Uterus (tissue), 4 donors: ENCODE results near the gene ANXA8. TPM values are rescaled to one million over a fixed set of nuclear protein-coding genes. Genes with fewer than 3 reads are reported as not detected.
"Not testable (repeated sequence)": the region's sequence is repeated elsewhere in the genome, so short reads cannot be mapped to it uniquely, and the experiment has no call there.

Source experiments
- DNase-seq, 2 donors: peaks; one replicate each; pipeline ENCODE4 v3.0.0-alpha.2; 2019 to 2020
- H3K27ac ChIP-seq, 2 donors: fragments of 200-600 bp; sonication (generic); 1 replicate in 1 of 2; 2 replicates in 1 of 2; pipeline ENCODE4 v1.5.1; 2016 to 2018
- H3K27me3 ChIP-seq, 2 donors: fragments of 200-600 bp; sonication (generic); one replicate each; pipeline ENCODE4 v1.5.1; 2018 to 2019; ENCODE audit warnings: control low read depth in 1 of 2
- H3K36me3 ChIP-seq, 2 donors: fragments of 200-600 bp; sonication (generic); one replicate each; pipeline ENCODE4 v1.5.1; 2019; ENCODE audit warnings: control low read depth in 1 of 2
- H3K4me1 ChIP-seq, 2 donors: fragments of 200-600 bp; sonication (generic); one replicate each; pipeline ENCODE4 v1.5.1; 2018 to 2019; ENCODE audit warnings: control low read depth in 1 of 2
- H3K4me3 ChIP-seq, 2 donors: fragments of 200-600 bp; sonication (generic); 1 replicate in 1 of 2; 2 replicates in 1 of 2; pipeline ENCODE4 v1.5.1; 2018 to 2019; ENCODE audit warnings: mild to moderate bottlenecking in 1 of 2
- H3K9me3 ChIP-seq, 2 donors: fragments of 200-600 bp; sonication (generic); one replicate each; pipeline ENCODE4 v1.5.1; 2019; ENCODE audit warnings: control low read depth in 1 of 2
- intact Hi-C: fragments of 100-400 bp; cut with DNase I; formaldehyde crosslinking; loops from one replicate; pipeline ENCODE4 v1.15.1; 2023; ENCODE audit warnings: low total_unique reads
- total RNA-seq, 4 donors: library from RNA; depleted of rRNA in 3 of 4; stranded (reverse); fragments of >200 nt in 3 of 4; gene quantifications; one replicate each; pipeline versions ENCODE4 v1.1.0 to v1.2.4, GENCODE V29; 2014 to 2023
- donor health status: DM: yes; HTN: yes; CAD: no.

The ANXA8 gene
- total RNA-seq, 4 donors from 2014 or later: 0.67 TPM; not detected in 3

DNA sequence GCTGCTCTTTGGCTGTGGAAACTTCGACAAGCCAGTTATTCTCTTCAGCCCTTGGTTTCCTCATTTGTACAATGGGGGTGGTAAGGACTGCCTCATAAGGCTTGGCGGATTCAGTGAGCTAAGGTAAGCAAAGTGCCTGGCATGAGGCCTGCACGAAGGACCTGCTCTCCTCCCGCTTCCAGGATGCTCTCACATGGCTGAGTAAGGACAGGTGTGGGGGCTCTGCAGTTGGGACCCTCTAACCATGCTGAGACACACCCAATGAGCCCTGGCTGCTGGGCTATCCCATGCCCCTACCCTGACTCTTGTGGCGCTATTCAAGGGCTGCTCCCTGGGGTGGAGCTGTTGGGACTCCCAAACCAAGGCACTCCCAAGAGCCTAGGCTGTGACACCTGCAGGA is 8.8 kb downstream of the ANXA8 start:
- H3K4me1 ChIP-seq, H3K4me3 ChIP-seq, H3K36me3 ChIP-seq, H3K27me3 ChIP-seq, H3K27ac ChIP-seq, DNase-seq, intact Hi-C loops, H3K9me3 ChIP-seq: not testable (repeated sequence)

DNA sequence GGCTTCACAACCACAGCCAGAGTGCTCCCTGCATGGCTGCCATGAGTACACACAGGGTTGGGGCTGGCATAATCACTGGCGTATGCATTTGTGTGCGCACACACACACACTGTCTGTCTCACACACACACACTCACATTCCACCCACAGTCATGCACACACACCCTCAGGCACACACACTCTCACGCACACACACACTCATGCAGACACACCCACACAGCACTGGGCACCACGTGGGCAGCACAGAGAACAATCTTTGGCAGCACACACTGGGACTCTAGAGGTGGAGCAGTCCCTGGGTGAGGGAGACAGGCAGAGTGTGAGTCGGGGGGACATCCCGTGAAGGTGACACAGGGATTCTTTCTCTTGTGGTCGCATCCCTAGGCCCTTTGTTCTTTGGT is 10.4 kb downstream of the ANXA8 start:
- H3K4me1 ChIP-seq, H3K27me3 ChIP-seq, intact Hi-C loops, H3K36me3 ChIP-seq, H3K27ac ChIP-seq, DNase-seq, H3K4me3 ChIP-seq, H3K9me3 ChIP-seq: not testable (repeated sequence)

DNA sequence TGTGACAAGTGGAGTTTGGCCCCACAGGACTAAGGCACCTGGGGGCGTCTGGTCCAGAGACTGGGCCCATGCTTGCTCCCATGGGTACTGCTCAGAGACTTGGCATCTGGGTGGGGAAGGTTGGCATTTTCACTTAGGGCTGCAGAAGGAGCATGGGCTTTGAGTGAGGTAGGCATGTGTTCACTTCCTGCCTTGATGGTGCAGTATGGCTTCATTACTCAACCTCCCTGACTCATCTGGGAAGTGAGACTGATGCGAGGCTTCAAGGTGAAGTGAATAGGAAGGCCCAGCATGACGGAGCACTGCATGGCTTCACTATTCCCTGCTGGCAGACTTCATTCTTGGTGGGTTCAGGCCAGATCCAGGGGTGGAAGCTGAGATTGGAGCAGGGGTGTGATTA is 11.3 kb downstream of the ANXA8 start:
- H3K27ac ChIP-seq, DNase-seq, intact Hi-C loops, H3K4me3 ChIP-seq, H3K4me1 ChIP-seq, H3K27me3 ChIP-seq, H3K36me3 ChIP-seq, H3K9me3 ChIP-seq: not testable (repeated sequence)

DNA sequence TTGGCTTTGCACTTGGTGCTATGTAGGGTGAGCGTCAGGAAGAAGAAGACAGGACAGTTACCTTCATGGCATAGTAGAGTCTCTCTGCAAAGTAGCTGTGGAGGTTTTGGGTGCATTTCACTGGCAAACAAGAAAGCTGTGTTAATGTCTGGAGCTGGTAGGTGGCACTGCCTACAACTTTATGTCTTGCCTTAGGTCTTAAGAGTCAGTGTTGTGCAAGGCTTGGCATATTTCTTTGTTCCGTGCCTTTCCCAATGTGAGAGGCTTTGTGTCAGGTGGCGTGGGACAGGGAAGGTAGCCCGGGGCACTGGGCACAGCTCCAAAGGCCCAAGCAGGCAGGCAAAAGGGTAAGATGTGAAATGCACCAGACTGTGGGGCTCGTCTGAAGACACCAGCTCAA is 11.8 kb downstream of the ANXA8 start:
- H3K27me3 ChIP-seq, H3K27ac ChIP-seq, H3K36me3 ChIP-seq, H3K9me3 ChIP-seq, H3K4me1 ChIP-seq, DNase-seq, intact Hi-C loops, H3K4me3 ChIP-seq: not testable (repeated sequence)

DNA sequence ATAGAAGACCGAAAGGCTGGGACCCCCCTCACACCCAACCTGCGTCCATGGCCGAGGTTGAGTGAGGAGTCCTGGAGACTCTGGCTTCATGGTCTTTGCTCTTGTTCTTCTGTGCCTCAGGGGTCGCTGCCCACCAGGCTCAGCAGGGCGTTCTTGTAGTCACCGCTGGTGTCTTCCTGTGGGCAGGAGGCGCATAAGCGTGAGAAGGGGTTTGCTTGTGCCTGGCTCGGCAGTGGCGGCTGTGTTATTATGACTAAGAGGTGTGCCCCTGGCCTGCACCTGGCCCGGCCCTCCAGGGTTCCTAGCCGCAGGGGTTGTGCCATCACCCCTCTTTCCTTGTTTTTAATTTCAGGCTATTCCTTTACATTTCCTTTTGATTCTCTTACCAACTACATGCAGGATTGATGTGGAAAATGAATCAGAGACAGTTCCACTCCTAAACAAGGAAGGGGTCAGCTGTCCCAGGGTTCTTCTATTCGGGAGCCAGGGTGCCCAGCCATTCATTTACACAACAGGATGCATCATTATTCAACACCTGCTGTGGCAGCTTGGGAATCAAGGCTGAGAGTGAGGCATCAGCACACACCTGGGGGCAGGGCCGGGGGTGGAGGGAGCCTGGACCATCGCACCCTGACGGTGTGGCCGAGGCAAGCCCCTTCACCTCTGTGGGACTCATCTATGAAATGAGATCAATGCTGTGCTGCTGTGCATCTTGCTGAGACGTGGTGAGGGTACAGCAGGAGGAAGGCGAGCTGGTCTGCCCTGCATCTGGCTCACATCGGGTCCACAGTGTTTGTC is 15.0 kb downstream of the ANXA8 start:
- H3K27ac ChIP-seq, H3K27me3 ChIP-seq, H3K9me3 ChIP-seq, H3K4me1 ChIP-seq, intact Hi-C loops, H3K4me3 ChIP-seq, H3K36me3 ChIP-seq, DNase-seq: not testable (repeated sequence)

DNA sequence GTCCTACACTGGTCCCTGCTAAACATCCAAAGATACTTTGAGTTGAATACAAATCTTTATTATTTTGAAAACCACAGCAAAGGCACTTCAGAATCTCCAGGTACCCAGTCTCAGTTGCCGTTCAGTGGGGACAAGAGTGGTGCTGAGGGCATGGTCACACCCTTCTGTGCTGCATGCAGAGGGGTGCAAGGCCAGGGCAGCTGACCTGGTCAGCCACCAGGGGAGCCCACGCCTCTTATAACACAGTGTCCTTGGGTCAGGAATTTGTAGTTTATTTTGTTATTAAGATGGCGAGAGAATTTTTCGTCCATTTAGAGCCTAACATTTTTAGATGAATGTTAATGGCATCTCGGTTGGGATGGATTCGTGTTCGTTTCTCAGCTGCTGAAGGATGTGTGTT is 16.0 kb downstream of the ANXA8 start:
- H3K27ac ChIP-seq, H3K36me3 ChIP-seq, H3K27me3 ChIP-seq, intact Hi-C loops, H3K9me3 ChIP-seq, H3K4me1 ChIP-seq, H3K4me3 ChIP-seq, DNase-seq: not testable (repeated sequence)

DNA sequence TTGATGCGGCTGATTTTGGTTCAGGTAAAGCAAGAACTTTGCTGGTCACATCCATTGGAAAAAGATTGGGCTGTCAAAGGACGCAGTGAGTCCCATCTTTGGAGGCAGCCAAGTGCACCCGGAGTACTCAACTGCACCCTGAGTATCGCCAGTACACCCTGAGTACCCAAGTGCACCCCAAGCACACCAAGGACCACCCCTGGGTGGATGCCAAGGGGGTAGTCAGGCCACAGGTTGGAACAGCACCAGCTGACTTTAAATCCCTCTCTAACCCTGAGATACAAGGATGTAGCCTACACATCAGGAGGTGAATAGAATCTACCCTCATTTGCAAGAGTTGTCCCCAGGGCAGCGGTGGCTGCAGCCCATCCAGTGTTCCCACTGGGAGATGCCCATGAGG is 16.5 kb downstream of the ANXA8 start:
- DNase-seq, H3K9me3 ChIP-seq, H3K4me3 ChIP-seq, H3K4me1 ChIP-seq, intact Hi-C loops, H3K36me3 ChIP-seq, H3K27me3 ChIP-seq, H3K27ac ChIP-seq: not testable (repeated sequence)

DNA sequence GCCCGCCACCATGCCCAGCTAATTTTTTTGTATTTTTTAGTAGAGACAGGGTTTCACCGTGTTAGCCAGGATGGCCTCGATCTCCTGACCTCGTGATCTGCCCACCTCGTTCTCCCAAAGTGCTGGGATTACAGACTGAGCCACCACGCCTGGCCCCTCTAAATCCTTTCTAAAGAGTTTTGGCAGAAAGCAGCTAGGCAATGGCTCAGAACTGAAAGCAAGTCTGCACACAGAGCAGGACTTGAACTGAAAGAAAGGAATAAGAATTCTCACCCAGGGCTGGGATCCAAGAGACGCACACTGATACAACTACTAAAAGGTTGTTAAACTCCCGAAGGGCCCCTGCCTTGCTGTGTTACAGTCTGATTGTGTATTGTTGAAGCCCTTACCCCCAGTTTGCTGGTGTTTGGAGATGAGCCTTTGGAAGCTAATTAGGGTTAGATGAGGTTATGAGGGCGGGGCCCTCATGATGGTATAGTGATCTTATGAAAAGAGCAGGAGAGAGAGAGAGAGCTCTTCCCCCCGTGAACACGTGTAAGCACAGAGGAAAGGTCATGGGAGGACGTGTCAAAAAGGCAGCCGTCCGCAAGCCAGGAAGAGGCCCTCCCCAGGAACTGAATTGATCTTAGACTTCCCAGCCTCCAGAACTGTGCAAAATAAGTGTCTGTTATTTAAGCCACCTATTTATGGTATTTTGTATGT is 18.5 kb downstream of the ANXA8 start:
- DNase-seq, H3K9me3 ChIP-seq, H3K4me3 ChIP-seq, intact Hi-C loops, H3K27me3 ChIP-seq, H3K36me3 ChIP-seq, H3K4me1 ChIP-seq, H3K27ac ChIP-seq: not testable (repeated sequence)

DNA sequence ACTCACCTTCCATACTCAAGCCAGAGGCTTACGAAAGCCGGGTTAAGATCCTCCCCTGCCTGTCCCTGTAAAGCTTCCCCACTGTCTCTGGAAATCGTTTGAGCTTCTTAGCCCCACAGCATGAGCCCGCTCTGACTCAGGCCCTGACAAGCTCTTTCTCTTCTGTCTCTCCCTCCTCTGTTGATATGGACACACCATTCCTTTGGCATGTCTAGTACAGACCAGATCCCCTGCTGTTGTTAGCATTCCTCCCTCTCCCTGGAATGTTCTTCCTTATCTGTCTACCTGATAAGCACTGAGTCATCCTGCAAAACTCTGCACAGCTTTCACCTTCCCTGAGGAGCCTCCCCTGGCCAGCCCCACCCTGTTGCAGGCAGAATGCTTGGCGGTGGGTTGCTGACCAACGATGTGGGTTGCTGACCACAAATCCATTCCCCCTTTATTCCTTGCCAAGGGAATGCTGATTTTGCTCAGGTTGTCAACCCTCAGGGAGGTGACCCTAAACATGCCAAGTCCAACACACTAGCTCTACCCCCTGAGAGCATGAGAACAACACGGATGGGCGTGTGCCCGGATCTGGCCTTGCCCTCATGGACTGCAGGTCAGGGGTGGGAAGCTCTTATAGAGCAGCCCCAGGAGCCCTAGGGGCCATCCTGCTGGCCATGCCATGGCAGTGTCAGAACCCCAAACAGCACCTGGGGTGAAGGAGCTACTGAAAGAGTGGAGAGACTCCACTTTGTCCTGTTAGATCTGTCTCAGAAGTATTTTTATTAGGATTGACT is 21.1 kb downstream of the ANXA8 start:
- H3K27me3 ChIP-seq, H3K9me3 ChIP-seq, H3K27ac ChIP-seq, H3K36me3 ChIP-seq, intact Hi-C loops, DNase-seq, H3K4me1 ChIP-seq, H3K4me3 ChIP-seq: not testable (repeated sequence)
